Chondrocyte (in vitro differentiated cells): Measurements from ENCODE around the gene PLIN3. TPM values are rescaled to one million over a fixed set of nuclear protein-coding genes. Genes with fewer than 3 reads are reported as not detected.

Experiments used
- DNase-seq: peaks from one replicate; pipeline ENCODE4 v3.0.0; 2021; ENCODE audit warnings: mixed read lengths, low spot score
- H3K27ac Mint-ChIP-seq: one replicate; pipeline ENCODE4 v1.8.0; 2021; ENCODE audit warnings: mild to moderate bottlenecking, moderate library complexity, mixed read lengths; ENCODE audit not compliant: unreplicated experiment
- H3K27me3 Mint-ChIP-seq: 2 replicates; pipeline ENCODE4 v1.8.0; 2021; ENCODE audit warnings: low read depth, mixed read lengths
- H3K36me3 Mint-ChIP-seq: 2 replicates; pipeline ENCODE4 v1.8.0; 2021; ENCODE audit warnings: low read depth, mixed read lengths
- H3K4me1 Mint-ChIP-seq: 2 replicates; pipeline ENCODE4 v1.8.0; 2021; ENCODE audit warnings: low read depth, mild to moderate bottlenecking, mixed read lengths
- H3K4me3 Mint-ChIP-seq: one replicate; pipeline ENCODE4 v1.8.0; 2021; ENCODE audit warnings: mild to moderate bottlenecking, moderate library complexity, mixed read lengths; ENCODE audit not compliant: unreplicated experiment
- H3K9me3 Mint-ChIP-seq: 2 replicates; pipeline ENCODE4 v1.8.0; 2021; ENCODE audit warnings: low read depth, mixed read lengths
- CTCF ChIP-seq: fragments of 200-600 bp; sonication (generic); IDR thresholded peaks from 2 replicates; pipeline ENCODE4 v1.5.0; 2021; ENCODE audit warnings: antibody characterized with exemption, mild to moderate bottlenecking, moderate library complexity
- total RNA-seq: library from RNA; stranded (reverse); gene quantifications from 3 replicates; pipeline ENCODE4 v1.2.1, GENCODE V29; 2021

The PLIN3 gene
- total RNA-seq, 1 donor from 2014 or later = 93.2 TPM

GRCh38 chr19:4911786-4912672 lies 44.6 kb upstream of the PLIN3 start:
- Mint-ChIP-seq H3K27ac (peak overlapping the region; percentile 98), H3K9me3 (no peaks in the 10 kb centered on the region), H3K4me1 (peaks cover 58% of the 10 kb centered on the region), H3K27me3 (no peaks in the 10 kb centered on the region), H3K4me3 (peak overlapping the region; percentile 77), H3K36me3 (no peaks in the 10 kb centered on the region)
- TF ChIP-seq CTCF = peak; percentile 91
- peak; percentile 97 for DNase-seq

DNA sequence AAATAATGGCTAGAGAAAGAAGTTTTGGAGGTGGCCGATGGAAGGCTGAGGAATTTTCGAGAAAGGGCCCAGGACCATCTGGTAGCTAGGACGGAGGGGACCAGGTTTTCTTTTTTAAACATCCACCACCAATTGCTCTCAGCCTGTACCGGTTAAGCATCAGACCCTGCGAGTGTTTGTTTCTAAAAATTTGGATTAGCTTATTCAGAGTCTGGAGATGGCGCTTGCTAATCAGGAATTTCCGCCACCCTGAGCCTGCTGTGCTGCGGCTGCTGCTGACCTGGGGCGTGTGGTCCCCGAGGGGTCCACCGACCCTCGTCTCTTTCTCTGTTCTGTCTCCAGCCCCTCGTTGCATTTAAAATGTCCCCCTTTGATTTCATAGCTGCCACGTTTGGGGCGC lies 43.8 kb upstream of the PLIN3 start:
- Mint-ChIP-seq H3K4me1 (peaks cover 55% of the 10 kb centered on the region), H3K36me3 (no peaks in the 10 kb centered on the region), H3K9me3 (no peaks in the 10 kb centered on the region), H3K27me3 (no peaks in the 10 kb centered on the region), H3K27ac (peak overlapping the region; percentile 98), H3K4me3 (peak overlapping the region; percentile 77)
- DNase-seq = no peak
- no peak for TF ChIP-seq CTCF

- no peak for DNase-seq
- Mint-ChIP-seq H3K4me3 (peak overlapping the region; percentile 77), H3K27ac (peak overlapping the region; percentile 98), H3K27me3 (no peaks in the 10 kb centered on the region), H3K9me3 (no peaks in the 10 kb centered on the region), H3K4me1 (peaks cover 51% of the 10 kb centered on the region), H3K36me3 (no peaks in the 10 kb centered on the region)
- no peak for TF ChIP-seq CTCF
These were observed 43.3 kb upstream of the PLIN3 start for GRCh38 chr19:4910594-4911281.

DNA sequence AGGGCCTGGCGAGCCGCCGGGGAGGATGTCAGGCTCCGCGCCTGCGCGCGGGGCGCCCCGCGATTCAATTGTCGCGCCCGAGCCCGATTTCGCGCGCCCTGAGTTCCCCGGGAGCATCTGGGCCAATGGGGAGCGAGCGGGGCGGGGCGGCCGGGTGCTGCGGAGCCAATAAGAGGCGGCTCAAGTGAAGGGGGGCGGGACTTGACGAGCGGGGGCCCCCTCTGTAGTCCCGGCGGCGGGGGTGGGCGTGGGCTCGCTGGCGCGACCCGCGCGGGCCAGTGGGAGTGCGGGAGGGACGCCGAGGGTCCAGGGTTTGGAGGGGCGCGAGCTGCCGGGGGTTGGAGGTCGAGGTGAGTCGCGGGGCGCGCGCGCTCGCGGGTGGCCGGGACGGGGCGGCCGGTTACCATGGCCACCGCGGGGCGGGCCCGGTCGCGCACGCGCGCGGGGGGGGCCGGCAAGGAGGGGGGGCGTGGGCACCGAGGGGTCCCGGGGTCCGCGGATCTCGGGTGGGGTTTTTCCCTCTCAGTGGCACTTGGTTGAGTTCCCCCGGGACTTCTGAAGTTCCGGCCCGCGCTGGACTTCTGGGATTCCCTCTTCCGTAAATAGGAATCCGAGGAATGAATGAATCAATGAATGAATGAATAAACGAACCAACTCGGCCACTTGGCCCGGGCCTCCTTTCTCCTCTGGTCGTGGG lies 42.6 kb upstream of the PLIN3 start:
- Mint-ChIP-seq H3K4me3 (peak overlapping the region; percentile 77), H3K27ac (peak overlapping the region; percentile 98), H3K36me3 (no peaks in the 10 kb centered on the region), H3K4me1 (peaks cover 44% of the 10 kb centered on the region), H3K9me3 (no peaks in the 10 kb centered on the region), H3K27me3 (no peaks in the 10 kb centered on the region)
- peak; percentile 96 for DNase-seq
- TF ChIP-seq CTCF = no peak
